Stomach (tissue), 9 donors: ENCODE results near the gene AP4M1. TPM values are rescaled to one million over a fixed set of nuclear protein-coding genes. Genes with fewer than 3 reads are reported as not detected.

Experiments used
- DNase-seq, 2 donors: peaks; one replicate each; pipeline versions ENCODE4 v3.0.0 to v3.0.0-alpha.2; 2013 to 2019
- H3K27ac ChIP-seq, 5 donors: fragments of 200-600 bp in 4 of 5; sonication (generic) in 4 of 5; one replicate each; pipeline ENCODE4 v1.5.1; 2013 to 2019; ENCODE audit warnings: mild to moderate bottlenecking in 1 of 5, moderate library complexity in 1 of 5
- H3K27me3 ChIP-seq, 3 donors: fragments of 200-600 bp; sonication (generic); one replicate each; pipeline ENCODE4 v1.5.1; 2017 to 2019; ENCODE audit warnings: mixed run types in 1 of 3
- H3K36me3 ChIP-seq, 4 donors: fragments of 200-600 bp; sonication (generic); 1 replicate in 3 of 4; 2 replicates in 1 of 4; pipeline ENCODE4 v1.5.1; 2016 to 2019
- H3K4me1 ChIP-seq, 4 donors: fragments of 200-600 bp; sonication (generic); one replicate each; pipeline ENCODE4 v1.5.1; 2016 to 2019
- H3K4me3 ChIP-seq, 4 donors: fragments of 200-600 bp; sonication (generic) in 3 of 4; one replicate each; pipeline ENCODE4 v1.5.1; 2016 to 2019; ENCODE audit warnings: mild to moderate bottlenecking in 1 of 4
- H3K9me3 ChIP-seq, 4 donors: fragments of 200-600 bp; sonication (generic); one replicate each; pipeline ENCODE4 v1.5.1; 2016 to 2019
- CTCF ChIP-seq, 7 experiments: fragments of 450-650 bp in 4 of 7; fragments of 200-600 bp in 3 of 7; sonication (generic) in 3 of 7; IDR thresholded peaks; one replicate each; pipeline ENCODE4 v1.5.1; 2016 to 2019; ENCODE audit warnings: antibody characterized with exemption in 7 of 7, control low read depth in 2 of 7, mild to moderate bottlenecking in 1 of 7
- EP300 ChIP-seq: sonication (generic); formaldehyde crosslinking; IDR thresholded peaks from one replicate; pipeline ENCODE4 v1.6.1; 2017; ENCODE audit warnings: antibody characterized with exemption
- POLR2A ChIP-seq, 4 donors: fragments of 450-650 bp; IDR thresholded peaks; one replicate each; pipeline ENCODE4 v1.6.1; 2016; ENCODE audit warnings: antibody characterized with exemption in 4 of 4, control low read depth in 2 of 4, mild to moderate bottlenecking in 1 of 4, moderate library complexity in 1 of 4
- POLR2AphosphoS5 ChIP-seq, 3 donors: sonication (generic); formaldehyde crosslinking; IDR thresholded peaks; one replicate each; pipeline ENCODE4 v1.6.1; 2016; ENCODE audit warnings: antibody characterized with exemption in 3 of 3
- WGBS, 5 donors: extraction: QIAGEN DNeasy Blood & Tissue Kit in 3 of 5; methylation state at CpG; one replicate each; pipeline versions ENCODE4 v1.1.5 to v1.1.7; 2013 to 2018; 5-methylcytosine and 5-hydroxymethylcytosine counted together
- intact Hi-C: fragments of 100-400 bp; cut with DNase I; formaldehyde crosslinking; loops from one replicate; pipeline ENCODE4 v1.15.1; 2023; ENCODE audit warnings: low total_unique reads
- polyA plus RNA-seq, 3 donors: library from polyadenylated mRNA; stranded (reverse); fragments of 200-250 nt; gene quantifications; one replicate each; pipeline ENCODE4 v1.2.3, GENCODE V29; 2013
- total RNA-seq, 5 donors: library from RNA; depleted of rRNA; stranded (reverse); fragments of >200 nt; gene quantifications; one replicate each; pipeline versions ENCODE4 v1.1.0 to v1.2.3, GENCODE V29; 2014 to 2016
- donor health status: healthy with polysubstance abuse.
- donor health status: Bipolar disorder and iron deficiency.
- donor health status: healthy.

Gene AP4M1
- total and polyA plus RNA-seq, 8 donors = 8.4 to 103 (median 20.5) TPM

GRCh38 chr7:100118388-100119071 lies 17.1 kb downstream of the AP4M1 start:
- Histone ChIP-seq H3K9me3 (no peaks in the 10 kb centered on the region), H3K27ac (peak overlapping the region; percentile 67 to 89 (median 84)), H3K4me1 (peaks cover 24 to 40% (median 28%) of the 10 kb centered on the region in 4 donors), H3K4me3 (peak overlapping the region; percentile 73 to 95 (median 85)), H3K27me3 (no peaks in the 10 kb centered on the region), H3K36me3 (peaks cover 4 to 19% (median 14%) of the 10 kb centered on the region in 4 donors)
- intact Hi-C loops = no loop called here
- no peak for DNase-seq
- 18 to 21% (median 20%) methylated on average over 18 of the region's 18 CpGs for WGBS, 5 donors
- TF ChIP-seq CTCF (IDR thresholded peaks at IDR 0.05) (no peak), POLR2AphosphoS5 (IDR thresholded peaks at IDR 0.05) (no peak), POLR2A (IDR thresholded peaks at IDR 0.05) (no peak)

GRCh38 chr7:100119072-100119969 lies 17.9 kb downstream of the AP4M1 start, which contains the start of the genes CNPY4 and TAF6:
Gene CNPY4 (plus strand): TSS chr7:100119634. CDS start chr7:100119745, 111 bp downstream.
Gene TAF6 (minus strand): TSS chr7:100119358. CDS start chr7:100114209, 5,149 bp downstream.
- Histone ChIP-seq H3K36me3 (peaks cover 0 to 16% (median 8%) of the 10 kb centered on the region in 4 donors), H3K27ac (peak within 1 kb of the TSS; percentile 67 to 89 (median 84)), H3K27me3 (no peaks in the 10 kb centered on the region), H3K4me3 (peak within 1 kb of the TSS; percentile 73 to 95 (median 85)), H3K4me1 (peaks cover 24 to 41% (median 28%) of the 10 kb centered on the region in 4 donors), H3K9me3 (no peaks in the 10 kb centered on the region)
- intact Hi-C loops = no loop called here
- peak; percentile 96 to 98 for DNase-seq
- peak in 1 of 7 experiments; percentile 29 for TF ChIP-seq CTCF (IDR thresholded peaks at IDR 0.05)
- peak; percentile 45 to 76 (median 59) for TF ChIP-seq POLR2AphosphoS5 (IDR thresholded peaks at IDR 0.05)
- TF ChIP-seq EP300 = no peak
- TF ChIP-seq POLR2A (IDR thresholded peaks at IDR 0.05) = no peak
- 0 to 1% (median 0%) methylated on average over 33 to 49 of the region's 49 CpGs for WGBS, 5 donors

- TF ChIP-seq CTCF (IDR thresholded peaks at IDR 0.05) = no peak
- TF ChIP-seq POLR2AphosphoS5 (IDR thresholded peaks at IDR 0.05) = no peak
- TF ChIP-seq EP300 = no peak
- TF ChIP-seq POLR2A (IDR thresholded peaks at IDR 0.05) = no peak
- peaks cover 25 to 49% (median 31%) of the 10 kb centered on the region in 4 donors for H3K4me1 ChIP-seq
- 20 to 30% (median 26%) methylated on average over 19 of the region's 19 CpGs for WGBS, 5 donors
- peak; percentile 47 to 84 for DNase-seq
- intact Hi-C loops = no loop called here
- no peaks in the 10 kb centered on the region for H3K9me3 ChIP-seq
- H3K36me3 ChIP-seq = peaks cover 0 to 16% (median 3%) of the 10 kb centered on the region in 4 donors
- H3K4me3 ChIP-seq = peak overlapping the region; percentile 73 to 95 (median 85)
- H3K27ac ChIP-seq = peak overlapping the region; percentile 67 to 89 (median 84)
- no peaks in the 10 kb centered on the region for H3K27me3 ChIP-seq
Measured at GRCh38 chr7:100119970-100120732, 18.7 kb downstream of the AP4M1 start.
